ENCODE results near the gene SLC25A3.

GRCh38 chr12:98638009-98638408 is 44.5 kb downstream of the SLC25A3 start:
- TF ChIP-seq EZH2 (IDR thresholded peaks at IDR 0.05; ENCODE audit: insufficient read depth, poor library complexity, severe bottlenecking) (no peak), EZH2phosphoT487 (IDR thresholded peaks at IDR 0.05; ENCODE audit: insufficient read depth, low read depth) (no peak)
